ENCODE measurements around the gene CCDC182.

CCDC182 gene

GRCh38 chr17:57723427-57724025 is 21.6 kb downstream of the CCDC182 start:
- TF ChIP-seq CTCF (conservative IDR thresholded peaks at IDR 0.05; ENCODE audit: low read depth, low read length) = no peak
- no peak overlapping the region for H3K4me3 ChIP-seq (ENCODE audit: low read length)
- DNase-seq (ENCODE audit: low read depth) = no peak

- no peak overlapping the region for H3K4me3 ChIP-seq (ENCODE audit: low read length)
- no peak for TF ChIP-seq CTCF (conservative IDR thresholded peaks at IDR 0.05; ENCODE audit: low read depth, low read length)
- DNase-seq (ENCODE audit: low read depth) = no peak
Measured at GRCh38 chr17:57722704-57723043, 22.4 kb downstream of the CCDC182 start.

- no peak for DNase-seq (ENCODE audit: low read depth)
- H3K4me3 ChIP-seq (ENCODE audit: low read length) = no peak overlapping the region
- no peak for TF ChIP-seq CTCF (conservative IDR thresholded peaks at IDR 0.05; ENCODE audit: low read depth, low read length)
Measured at GRCh38 chr17:57721967-57722703, 23.0 kb downstream of the CCDC182 start.

GRCh38 chr17:57720386-57721035 is 24.6 kb downstream of the CCDC182 start:
- H3K4me3 ChIP-seq (ENCODE audit: low read length) = no peak overlapping the region
- DNase-seq (ENCODE audit: low read depth) = no peak
- TF ChIP-seq CTCF (conservative IDR thresholded peaks at IDR 0.05; ENCODE audit: low read depth, low read length) = no peak

- DNase-seq (ENCODE audit: low read depth) = no peak
- H3K4me3 ChIP-seq (ENCODE audit: low read length) = no peak overlapping the region
- TF ChIP-seq CTCF (conservative IDR thresholded peaks at IDR 0.05; ENCODE audit: low read depth, low read length) = no peak
Measured at GRCh38 chr17:57718878-57719277, 26.2 kb downstream of the CCDC182 start.

- TF ChIP-seq CTCF (conservative IDR thresholded peaks at IDR 0.05; ENCODE audit: low read depth, low read length) = no peak
- DNase-seq (ENCODE audit: low read depth) = no peak
- H3K4me3 ChIP-seq (ENCODE audit: low read length) = no peak overlapping the region
Measured at GRCh38 chr17:57715981-57716380, 29.1 kb downstream of the CCDC182 start.
